Endothelial cell of hepatic sinusoid (primary cell): ENCODE measurements around the gene MANBA.
"Not testable (repeated sequence)": the region's sequence is repeated elsewhere in the genome, so short reads cannot be mapped to it uniquely, and the experiment has no call there.

Experiments used
- in situ Hi-C: cut with HindIII; loops from 2 replicates; pipeline ENCODE4 v1.10.0; 2017; ENCODE audit warnings: low sequenced_read_pairs

MANBA gene

DNA sequence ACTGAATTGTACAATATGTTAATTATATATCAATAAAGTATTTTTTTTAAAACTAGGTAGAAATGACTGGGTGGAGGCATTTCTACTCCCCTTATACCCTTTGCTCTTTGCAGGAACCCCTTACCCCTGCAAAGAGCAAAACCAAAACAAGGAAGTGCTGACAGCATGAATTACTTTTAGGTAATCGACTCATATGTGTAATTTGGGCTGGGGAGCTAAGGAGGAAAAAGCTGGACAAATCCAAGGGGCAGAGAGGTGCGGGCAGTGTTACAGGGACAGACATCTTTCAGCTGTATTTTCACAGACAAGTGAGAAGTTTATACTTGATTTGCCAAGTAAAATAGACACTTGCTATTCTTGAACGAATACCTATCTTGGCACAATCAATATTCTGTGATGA, 35.5 kb downstream of the MANBA start:
- in situ Hi-C loops, result no loop called here

DNA sequence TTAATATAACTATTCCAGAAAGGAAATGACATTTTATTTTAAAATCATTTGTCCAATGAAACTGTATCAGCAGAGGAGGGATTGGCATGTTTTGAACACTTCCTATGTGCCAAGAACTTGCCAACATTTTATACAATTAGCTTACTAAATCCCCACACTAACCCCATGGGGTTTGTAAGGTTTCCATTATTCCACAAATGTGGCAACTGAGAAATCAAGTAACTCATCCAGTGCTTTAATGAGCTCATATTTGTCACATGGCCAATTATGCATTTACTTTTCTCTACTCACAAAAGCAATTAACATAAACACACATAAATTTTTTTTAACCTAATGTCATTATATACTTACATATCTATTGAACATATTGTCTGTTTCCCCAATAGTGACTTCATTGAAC, 37.3 kb downstream of the MANBA start:
- in situ Hi-C loops, result no loop called here

DNA sequence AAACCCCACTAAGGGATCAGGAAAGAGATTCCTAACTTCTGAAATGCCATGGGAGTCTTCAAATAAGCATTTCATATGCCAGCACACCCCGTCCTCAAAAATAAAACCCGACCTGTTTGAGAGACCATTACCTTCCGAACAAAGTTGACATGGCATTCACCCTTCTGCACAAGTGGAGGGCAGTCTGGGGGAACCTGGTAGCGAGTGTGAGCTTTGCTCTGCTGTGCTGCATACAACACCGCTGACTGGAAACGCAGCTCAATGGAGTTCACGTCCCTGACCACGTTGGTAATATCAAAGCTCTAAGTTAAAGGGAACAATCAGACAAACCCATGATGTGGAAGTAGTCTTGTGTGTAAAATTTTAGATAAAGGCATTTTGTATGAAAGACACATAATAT, 38.0 kb downstream of the MANBA start:
- in situ Hi-C loops, result no loop called here

DNA sequence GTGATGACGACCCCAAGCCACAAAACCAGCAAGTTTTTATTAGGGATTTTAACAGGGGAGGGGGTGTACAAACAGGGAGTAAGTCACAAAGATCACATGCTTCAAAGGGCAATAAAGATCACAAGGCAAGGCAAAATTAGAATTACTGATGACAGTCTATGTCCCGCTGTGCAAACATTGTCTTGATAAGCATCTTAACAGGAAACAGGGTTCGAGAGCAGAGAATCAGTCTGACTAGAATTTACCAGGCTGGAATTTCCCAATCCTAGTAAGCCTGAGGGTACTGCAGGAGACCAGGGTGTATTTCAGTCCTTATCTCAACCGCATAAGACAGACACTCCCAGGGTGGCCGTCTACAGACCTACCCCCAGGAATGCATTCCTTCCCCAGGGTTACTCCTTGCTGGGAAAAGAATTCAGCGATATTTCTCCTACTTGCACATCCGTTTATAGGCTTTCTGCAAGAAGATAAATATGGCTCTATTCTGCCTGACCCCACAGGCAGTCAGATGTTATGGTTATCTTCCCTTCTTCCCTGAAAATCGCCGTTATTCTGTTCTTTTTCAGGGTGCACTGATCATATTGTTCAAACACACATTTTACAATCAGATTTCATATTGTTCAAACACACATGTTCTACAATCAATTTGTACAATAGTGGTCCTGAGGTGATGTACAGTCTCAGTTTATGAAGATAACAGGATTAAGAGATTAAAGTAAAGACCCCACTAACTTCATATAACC, 41.8 kb downstream of the MANBA start:
- in situ Hi-C loops, result not testable (repeated sequence)

- in situ Hi-C loops, result no loop called here
These were observed 43.2 kb downstream of the MANBA start for GRCh38 chr4:102717448-102718092.

- in situ Hi-C loops, result no loop called here
These were observed 45.7 kb downstream of the MANBA start for GRCh38 chr4:102715057-102715456.

- in situ Hi-C loops, result not testable (repeated sequence)
These were observed 47.0 kb downstream of the MANBA start for GRCh38 chr4:102713774-102714173.

DNA sequence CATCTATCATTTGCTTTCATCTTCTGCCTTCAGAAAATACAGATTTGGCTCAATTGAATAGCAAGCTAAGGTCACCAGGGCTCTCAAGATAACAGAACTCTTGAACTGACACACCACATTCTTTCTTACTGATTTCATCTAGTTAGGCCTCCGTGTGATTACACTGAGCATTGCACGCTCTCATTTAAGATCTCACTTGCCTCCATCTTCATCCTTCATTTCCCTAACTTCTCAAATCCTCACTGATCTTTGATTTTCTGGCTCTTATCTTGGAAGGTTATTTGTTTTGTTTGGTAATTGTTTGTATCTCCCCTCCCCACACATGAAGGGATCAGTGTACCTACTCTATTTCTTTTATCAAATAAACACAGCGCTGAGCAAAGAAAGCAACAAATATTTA, 47.7 kb downstream of the MANBA start:
- in situ Hi-C loops, result no loop called here

GRCh38 chr4:102710986-102711385, 49.8 kb downstream of the MANBA start:
- in situ Hi-C loops, result no loop called here

GRCh38 chr4:102709060-102709459, 51.7 kb downstream of the MANBA start:
- in situ Hi-C loops, result not testable (repeated sequence)

DNA sequence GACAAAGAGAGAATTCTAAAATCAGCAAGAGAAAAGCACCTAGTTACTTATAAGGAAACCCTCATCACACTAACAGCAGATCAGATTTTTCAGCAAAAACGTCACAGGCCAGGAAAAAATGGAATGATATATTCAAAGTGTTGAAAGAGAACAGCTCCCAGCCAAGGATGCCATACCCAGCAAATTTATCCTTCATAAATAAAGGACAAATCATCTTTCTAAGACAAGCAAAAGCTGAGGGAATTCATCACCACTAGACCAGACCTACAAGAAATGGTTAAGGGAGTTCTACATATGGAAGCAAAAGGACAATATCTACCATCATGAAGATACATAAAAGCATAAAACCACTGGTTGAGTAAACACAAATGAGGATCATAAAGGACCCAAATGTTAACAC, 53.6 kb downstream of the MANBA start:
- in situ Hi-C loops, result no loop called here

- in situ Hi-C loops, result no loop called here
These were observed 55.3 kb downstream of the MANBA start for GRCh38 chr4:102705391-102705935.

DNA sequence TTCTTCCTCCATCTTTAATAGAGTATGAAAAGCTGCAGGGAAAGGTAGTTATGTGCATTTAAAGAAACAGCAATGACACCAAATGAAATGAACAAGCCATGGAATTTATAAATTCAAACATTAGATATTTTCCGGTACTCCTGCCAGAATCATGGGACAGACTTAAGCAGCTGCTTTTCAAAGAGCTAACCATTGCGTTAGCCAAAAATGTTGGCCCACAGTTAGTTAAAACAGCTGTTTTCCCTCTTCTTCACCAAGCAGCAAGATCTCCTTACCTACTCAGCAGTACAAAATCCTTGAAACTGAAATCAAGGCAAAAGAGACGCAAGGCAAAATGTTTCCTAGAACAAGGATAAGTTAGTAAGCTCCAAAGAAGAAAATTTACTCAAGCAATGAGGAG, 64.0 kb downstream of the MANBA start:
- in situ Hi-C loops, result no loop called here

- in situ Hi-C loops, result no loop called here
These were observed 66.0 kb downstream of the MANBA start for GRCh38 chr4:102694791-102695190.

DNA sequence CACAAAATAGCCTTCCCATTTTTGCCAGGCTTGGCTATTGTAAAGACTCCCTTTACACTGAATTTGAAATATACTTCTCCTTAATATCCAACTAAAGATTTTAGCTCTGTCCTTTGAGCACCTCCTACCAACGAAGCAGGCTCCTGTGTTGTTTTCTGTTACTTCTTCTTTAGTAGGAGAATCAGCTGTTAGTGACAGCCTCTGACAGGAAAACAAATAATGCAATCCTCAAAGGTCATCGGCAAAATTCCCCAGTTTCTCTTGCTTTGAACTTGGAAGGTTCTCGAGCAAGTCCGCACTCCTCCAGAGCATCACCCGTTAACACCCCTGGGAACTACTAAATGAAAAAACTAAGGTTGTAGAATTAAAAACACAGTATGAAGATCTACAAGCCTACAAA, 66.9 kb downstream of the MANBA start:
- in situ Hi-C loops, result no loop called here

DNA sequence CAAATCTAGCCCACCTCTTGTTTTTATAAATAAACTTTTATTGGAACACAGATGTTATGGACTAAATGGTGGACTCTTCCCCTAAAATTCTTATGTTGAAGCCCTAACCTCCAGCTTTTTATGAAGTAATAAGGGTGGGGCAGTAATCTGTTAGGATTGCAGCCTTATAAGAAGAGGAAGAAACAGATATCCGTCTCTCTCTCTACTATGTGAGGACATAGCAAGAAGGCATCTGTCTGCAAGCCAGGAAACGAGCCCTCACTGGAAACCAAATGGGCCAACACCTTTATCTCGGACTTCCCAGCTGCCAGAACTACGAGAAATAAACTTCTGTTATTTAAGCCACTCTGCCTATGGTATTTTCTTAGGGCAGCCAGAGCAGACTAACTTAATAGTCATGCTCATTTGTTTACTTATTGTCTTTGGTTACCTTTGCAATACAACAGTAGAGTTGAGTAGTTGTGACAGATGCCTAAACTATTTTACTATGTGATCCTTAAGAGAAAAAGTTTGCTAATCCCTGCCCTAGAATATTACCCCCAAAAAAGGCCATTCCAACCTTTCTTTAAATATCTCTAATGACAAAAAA, 67.4 kb downstream of the MANBA start:
- in situ Hi-C loops, result no loop called here

DNA sequence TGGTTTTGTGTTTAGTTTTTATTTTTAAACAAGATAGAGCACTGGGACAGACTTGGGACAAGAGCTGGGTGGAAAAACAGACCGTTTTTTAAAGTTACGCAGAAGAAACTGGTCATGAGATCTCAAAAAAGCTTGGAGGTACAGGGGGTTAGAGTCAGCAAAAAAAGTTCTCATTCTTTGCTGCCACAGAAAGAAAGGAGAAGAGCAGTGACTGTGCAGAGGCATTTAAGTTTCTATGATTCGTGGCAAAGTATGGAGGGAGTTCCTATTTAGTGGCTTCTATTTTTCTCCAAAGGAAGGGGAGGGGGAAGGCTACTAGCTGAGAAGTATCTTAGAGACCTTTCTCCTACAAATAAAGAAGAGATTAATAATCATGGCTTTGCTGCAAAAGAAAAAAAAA, 68.3 kb downstream of the MANBA start:
- in situ Hi-C loops, result no loop called here

DNA sequence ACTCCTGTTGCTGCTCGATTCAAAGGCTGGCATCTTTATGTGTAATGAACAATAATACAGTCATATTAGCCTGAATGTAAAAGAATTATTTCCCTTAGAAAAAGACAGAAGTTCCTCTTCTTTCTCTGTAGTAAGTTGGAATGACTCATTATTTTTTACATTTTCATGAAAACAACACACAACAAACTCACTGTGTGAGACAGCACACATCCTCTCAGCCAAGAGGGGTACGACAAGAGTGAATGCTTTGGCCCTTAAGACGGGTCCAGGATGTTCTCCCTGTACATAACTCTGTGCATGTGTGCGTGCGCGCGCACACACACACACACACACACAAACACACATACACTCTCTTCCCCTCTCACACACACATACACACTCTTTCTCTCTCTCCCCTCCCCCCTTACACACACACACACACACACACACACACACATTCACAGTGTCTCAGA, 72.8 kb downstream of the MANBA start:
- in situ Hi-C loops, result no loop called here

GRCh38 chr4:102687373-102687981, 73.3 kb downstream of the MANBA start:
- in situ Hi-C loops, result no loop called here

- in situ Hi-C loops, result no loop called here
These were observed 75.0 kb downstream of the MANBA start for GRCh38 chr4:102685768-102686167.

- in situ Hi-C loops, result no loop called here
These were observed 76.1 kb downstream of the MANBA start for GRCh38 chr4:102684610-102685052.
